Body of pancreas (tissue), 4 donors: ENCODE results near the gene SLC23A3.

ENCODE experiments used
- CTCF ChIP-seq, 7 experiments: fragments of 450-650 bp in 4 of 7; fragments of 200-600 bp in 3 of 7; sonication (generic) in 3 of 7; IDR thresholded peaks; one replicate each; pipeline ENCODE4 v1.5.1; 2016 to 2019; ENCODE audit warnings: antibody characterized with exemption in 7 of 7
- POLR2A ChIP-seq, 3 donors: fragments of 450-650 bp; IDR thresholded peaks; one replicate each; pipeline ENCODE4 v1.6.1; 2016; ENCODE audit warnings: antibody characterized with exemption in 3 of 3, mild to moderate bottlenecking in 2 of 3

DNA sequence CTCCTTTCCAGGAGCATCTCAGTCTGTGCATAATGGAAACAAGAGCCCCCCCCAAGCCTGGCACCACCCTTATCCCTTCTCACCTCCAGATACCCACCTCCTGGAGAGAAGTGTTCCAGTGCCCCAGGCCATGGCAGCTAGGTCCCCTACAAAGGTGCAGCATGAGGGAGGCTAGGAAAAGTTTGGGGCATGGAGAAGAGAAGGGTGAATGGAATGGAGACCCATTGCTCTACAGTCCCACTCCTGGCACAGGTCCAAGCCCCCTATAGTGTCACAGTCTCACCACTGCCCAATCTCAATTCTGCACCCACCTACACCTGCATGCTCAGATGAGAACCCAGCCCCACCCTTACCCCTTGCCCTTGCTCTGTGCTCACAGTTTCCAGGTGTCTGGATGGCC, 897 bp downstream of the SLC23A3 start:
- TF ChIP-seq CTCF (IDR thresholded peaks at IDR 0.05) (no peak), POLR2A (IDR thresholded peaks at IDR 0.05) (no peak)
